ENCODE measurements around the gene LRPAP1. TPM values are rescaled to one million over a fixed set of nuclear protein-coding genes. Genes with fewer than 3 reads are reported as not detected.

Gene LRPAP1
- total and polyA plus RNA-seq, 2 experiments from 2014 or later = 63.0 to 82.5 TPM

DNA sequence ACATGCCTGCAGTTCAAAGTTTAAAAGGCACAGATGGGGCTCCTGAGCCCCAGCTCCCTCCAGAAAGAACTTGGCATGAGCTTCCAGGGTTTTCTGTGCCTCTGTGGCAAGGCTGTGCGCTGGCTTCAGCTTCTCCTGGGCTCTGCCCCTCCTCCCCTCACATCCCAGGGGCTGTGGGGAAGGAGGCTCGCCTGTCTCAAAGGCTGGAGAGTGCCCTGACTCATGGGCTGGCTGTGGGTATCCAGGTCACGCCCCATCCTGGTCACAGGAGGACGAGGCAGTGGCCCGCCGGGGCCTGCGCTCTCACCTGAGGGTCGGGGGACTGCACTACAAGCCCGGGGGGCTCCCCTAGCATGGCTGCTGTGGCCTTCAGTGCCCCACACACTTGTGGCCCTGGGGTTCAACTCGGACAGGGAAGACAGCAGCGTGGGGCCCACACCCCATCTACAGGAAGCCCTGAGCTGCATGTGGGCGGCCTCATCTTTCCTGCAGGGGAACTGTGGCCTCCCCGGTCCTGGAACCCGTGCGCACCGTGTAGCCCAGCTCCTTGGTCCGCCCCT lies 17.9 kb downstream of the LRPAP1 start (continued):
- no peak for TF ChIP-seq CTCF (conservative IDR thresholded peaks at IDR 0.05; ENCODE audit: low read depth in 2 of 2)
- no peak for TF ChIP-seq ZNF331 (CRISPR knock-in tag; IDR thresholded peaks at IDR 0.05; ENCODE audit: low read depth)
- TF ChIP-seq NANOG (IDR thresholded peaks at IDR 0.05; ENCODE audit: borderline replicate concordance) = no peak
- no peak for TF ChIP-seq JUNB (IDR thresholded peaks at IDR 0.05; ENCODE audit: unreplicated experiment)
- TF ChIP-seq, protein P1, sequence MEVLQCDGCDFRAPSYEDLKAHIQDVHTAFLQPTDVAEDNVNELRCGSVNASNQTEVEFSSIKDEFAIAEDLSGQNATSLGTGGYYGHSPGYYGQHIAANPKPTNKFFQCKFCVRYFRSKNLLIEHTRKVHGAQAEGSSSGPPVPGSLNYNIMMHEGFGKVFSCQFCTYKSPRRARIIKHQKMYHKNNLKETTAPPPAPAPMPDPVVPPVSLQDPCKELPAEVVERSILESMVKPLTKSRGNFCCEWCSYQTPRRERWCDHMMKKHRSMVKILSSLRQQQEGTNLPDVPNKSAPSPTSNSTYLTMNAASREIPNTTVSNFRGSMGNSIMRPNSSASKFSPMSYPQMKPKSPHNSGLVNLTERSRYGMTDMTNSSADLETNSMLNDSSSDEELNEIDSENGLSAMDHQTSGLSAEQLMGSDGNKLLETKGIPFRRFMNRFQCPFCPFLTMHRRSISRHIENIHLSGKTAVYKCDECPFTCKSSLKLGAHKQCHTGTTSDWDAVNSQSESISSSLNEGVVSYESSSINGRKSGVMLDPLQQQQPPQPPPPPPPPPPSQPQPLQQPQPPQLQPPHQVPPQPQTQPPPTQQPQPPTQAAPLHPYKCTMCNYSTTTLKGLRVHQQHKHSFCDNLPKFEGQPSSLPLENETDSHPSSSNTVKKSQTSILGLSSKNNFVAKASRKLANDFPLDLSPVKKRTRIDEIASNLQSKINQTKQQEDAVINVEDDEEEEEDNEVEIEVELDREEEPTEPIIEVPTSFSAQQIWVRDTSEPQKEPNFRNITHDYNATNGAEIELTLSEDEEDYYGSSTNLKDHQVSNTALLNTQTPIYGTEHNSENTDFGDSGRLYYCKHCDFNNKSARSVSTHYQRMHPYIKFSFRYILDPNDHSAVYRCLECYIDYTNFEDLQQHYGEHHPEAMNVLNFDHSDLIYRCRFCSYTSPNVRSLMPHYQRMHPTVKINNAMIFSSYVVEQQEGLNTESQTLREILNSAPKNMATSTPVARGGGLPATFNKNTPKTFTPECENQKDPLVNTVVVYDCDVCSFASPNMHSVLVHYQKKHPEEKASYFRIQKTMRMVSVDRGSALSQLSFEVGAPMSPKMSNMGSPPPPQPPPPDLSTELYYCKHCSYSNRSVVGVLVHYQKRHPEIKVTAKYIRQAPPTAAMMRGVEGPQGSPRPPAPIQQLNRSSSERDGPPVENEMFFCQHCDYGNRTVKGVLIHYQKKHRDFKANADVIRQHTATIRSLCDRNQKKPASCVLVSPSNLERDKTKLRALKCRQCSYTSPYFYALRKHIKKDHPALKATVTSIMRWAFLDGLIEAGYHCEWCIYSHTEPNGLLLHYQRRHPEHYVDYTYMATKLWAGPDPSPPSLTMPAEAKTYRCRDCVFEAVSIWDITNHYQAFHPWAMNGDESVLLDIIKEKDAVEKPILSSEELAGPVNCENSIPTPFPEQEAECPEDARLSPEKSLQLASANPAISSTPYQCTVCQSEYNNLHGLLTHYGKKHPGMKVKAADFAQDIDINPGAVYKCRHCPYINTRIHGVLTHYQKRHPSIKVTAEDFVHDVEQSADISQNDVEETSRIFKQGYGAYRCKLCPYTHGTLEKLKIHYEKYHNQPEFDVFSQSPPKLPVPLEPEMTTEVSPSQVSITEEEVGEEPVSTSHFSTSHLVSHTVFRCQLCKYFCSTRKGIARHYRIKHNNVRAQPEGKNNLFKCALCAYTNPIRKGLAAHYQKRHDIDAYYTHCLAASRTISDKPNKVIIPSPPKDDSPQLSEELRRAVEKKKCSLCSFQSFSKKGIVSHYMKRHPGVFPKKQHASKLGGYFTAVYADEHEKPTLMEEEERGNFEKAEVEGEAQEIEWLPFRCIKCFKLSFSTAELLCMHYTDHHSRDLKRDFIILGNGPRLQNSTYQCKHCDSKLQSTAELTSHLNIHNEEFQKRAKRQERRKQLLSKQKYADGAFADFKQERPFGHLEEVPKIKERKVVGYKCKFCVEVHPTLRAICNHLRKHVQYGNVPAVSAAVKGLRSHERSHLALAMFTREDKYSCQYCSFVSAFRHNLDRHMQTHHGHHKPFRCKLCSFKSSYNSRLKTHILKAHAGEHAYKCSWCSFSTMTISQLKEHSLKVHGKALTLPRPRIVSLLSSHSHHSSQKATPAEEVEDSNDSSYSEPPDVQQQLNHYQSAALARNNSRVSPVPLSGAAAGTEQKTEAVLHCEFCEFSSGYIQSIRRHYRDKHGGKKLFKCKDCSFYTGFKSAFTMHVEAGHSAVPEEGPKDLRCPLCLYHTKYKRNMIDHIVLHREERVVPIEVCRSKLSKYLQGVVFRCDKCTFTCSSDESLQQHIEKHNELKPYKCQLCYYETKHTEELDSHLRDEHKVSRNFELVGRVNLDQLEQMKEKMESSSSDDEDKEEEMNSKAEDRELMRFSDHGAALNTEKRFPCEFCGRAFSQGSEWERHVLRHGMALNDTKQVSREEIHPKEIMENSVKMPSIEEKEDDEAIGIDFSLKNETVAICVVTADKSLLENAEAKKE (CRISPR knock-in tag; IDR thresholded peaks at IDR 0.05) = no peak
- TF ChIP-seq POLR2AphosphoS5 (IDR thresholded peaks at IDR 0.05; ENCODE audit: low read depth) = no peak

GRCh38 chr4:3513807-3514206 lies 18.4 kb downstream of the LRPAP1 start:
- peaks cover 6% of the 10 kb centered on the region; the same call in 2 of the 3 replicates for H3K4me1 Mint-ChIP-seq
- Histone ChIP-seq H3K36me3 (ENCODE audit: insufficient read depth) (peaks cover 7% of the 10 kb centered on the region; the same call in 1 of the 2 replicates), H4K20me1 (replicated peaks; ENCODE audit: insufficient read depth) (peaks cover 10% of the 10 kb centered on the region; the same call in 1 of the 2 replicates), H3K4me1 (ENCODE audit: insufficient read depth) (no peaks in the 10 kb centered on the region), H3K27me3 (ENCODE audit: insufficient read depth) (no peaks in the 10 kb centered on the region), H3F3A (replicated peaks; ENCODE audit: low read depth) (0 out of 2 replicates have a peak, but pooled peaks cover 2% of the 10 kb centered on the region), H3K79me2 (replicated peaks; ENCODE audit: insufficient read depth) (no peaks in the 10 kb centered on the region), H2AFZ (no peak overlapping the region), H3K4me2 (no peak overlapping the region), H3K4me3 (no peak overlapping the region), H3K9me2 (ENCODE audit: insufficient read depth) (no peaks in the 10 kb centered on the region), H3K27ac (ENCODE audit: low read depth) (no peak overlapping the region)
- H3K36me3 Mint-ChIP-seq (ENCODE audit: low read depth) = peaks cover 70% of the 10 kb centered on the region
- ATAC-seq (no peak), DNase-seq (ENCODE audit: low spot score) (no peak)
- H3K4me3 Mint-ChIP-seq = no peak overlapping the region
- 0 out of 3 replicates have a peak, but pooled peaks cover 3% of the 10 kb centered on the region for H3K9me3 Mint-ChIP-seq
- H3K27me3 Mint-ChIP-seq (ENCODE audit: insufficient read depth, low read depth, poor library complexity) = peaks cover 4% of the 10 kb centered on the region
- no peak overlapping the region for H3K27ac Mint-ChIP-seq
- TF ChIP-seq, protein P2, sequence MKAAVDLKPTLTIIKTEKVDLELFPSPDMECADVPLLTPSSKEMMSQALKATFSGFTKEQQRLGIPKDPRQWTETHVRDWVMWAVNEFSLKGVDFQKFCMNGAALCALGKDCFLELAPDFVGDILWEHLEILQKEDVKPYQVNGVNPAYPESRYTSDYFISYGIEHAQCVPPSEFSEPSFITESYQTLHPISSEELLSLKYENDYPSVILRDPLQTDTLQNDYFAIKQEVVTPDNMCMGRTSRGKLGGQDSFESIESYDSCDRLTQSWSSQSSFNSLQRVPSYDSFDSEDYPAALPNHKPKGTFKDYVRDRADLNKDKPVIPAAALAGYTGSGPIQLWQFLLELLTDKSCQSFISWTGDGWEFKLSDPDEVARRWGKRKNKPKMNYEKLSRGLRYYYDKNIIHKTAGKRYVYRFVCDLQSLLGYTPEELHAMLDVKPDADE (IDR thresholded peaks at IDR 0.05) = no peak
- TF ChIP-seq REST (IDR thresholded peaks at IDR 0.05; ENCODE audit: unreplicated experiment) (no peak), ZNF331 (CRISPR knock-in tag; IDR thresholded peaks at IDR 0.05; ENCODE audit: low read depth) (no peak), EZH2phosphoT487 (IDR thresholded peaks at IDR 0.05; ENCODE audit: unreplicated experiment) (no peak), CREB1 (CRISPR knock-in tag; IDR thresholded peaks at IDR 0.05; ENCODE audit: low read depth) (no peak), ZNF114 (CRISPR knock-in tag; IDR thresholded peaks at IDR 0.05) (no peak), STAT1 (IDR thresholded peaks at IDR 0.05; ENCODE audit: unreplicated experiment) (no peak), EZH2 (IDR thresholded peaks at IDR 0.05; ENCODE audit: low read depth, unreplicated experiment) (no peak), NANOG (IDR thresholded peaks at IDR 0.05; ENCODE audit: borderline replicate concordance) (no peak)
